Measurements from ENCODE around the gene C2CD2. TPM values are rescaled to one million over a fixed set of nuclear protein-coding genes. Genes with fewer than 3 reads are reported as not detected.
A peak's percentile ranks its signal among the peaks of the same experiment; 100 is the strongest.

Gene C2CD2
- total RNA-seq, 2 experiments from 2014 or later = 4.5 to 5.9 TPM

DNA sequence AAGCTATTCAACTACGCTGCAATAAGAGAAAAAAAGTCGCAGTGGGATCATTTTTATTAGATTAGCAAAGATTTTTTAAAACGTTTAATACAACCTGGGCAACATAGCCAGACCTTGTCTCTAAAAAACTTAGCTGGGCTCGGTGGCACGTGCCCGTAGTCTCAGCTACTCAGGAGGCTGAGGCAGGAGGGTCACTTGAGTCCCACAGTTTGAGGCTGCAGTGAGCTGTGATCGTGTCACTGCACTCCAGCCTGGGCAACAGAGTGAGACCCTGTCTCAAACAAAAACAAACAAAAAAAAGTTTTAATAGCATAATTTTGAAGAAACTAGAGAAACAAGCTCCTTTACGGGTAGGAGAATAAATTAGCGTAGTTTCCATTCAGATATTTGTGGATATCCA, 73.7 kb downstream of the C2CD2 start:
- Histone ChIP-seq H3K9me3 (ENCODE audit: low read length) (no peaks in the 10 kb centered on the region), H3K9me2 (ENCODE audit: insufficient read depth, low read length) (no peaks in the 10 kb centered on the region), H2AFZ (ENCODE audit: low read length) (peak overlapping the region; percentile 71; the same call in 1 of the 2 replicates), H4K20me1 (ENCODE audit: insufficient read depth, low read length) (no peaks in the 10 kb centered on the region), H3K4me3 (ENCODE audit: low read depth, low read length, poor library complexity, severe bottlenecking) (peak overlapping the region; percentile 78), H3K4me2 (ENCODE audit: low read length) (peak overlapping the region; percentile 89), H3K4me1 (ENCODE audit: insufficient read depth, low read length, poor library complexity, severe bottlenecking) (peaks cover 41% of the 10 kb centered on the region), H3K27ac (ENCODE audit: low read depth, low read length, poor library complexity, severe bottlenecking) (peak overlapping the region; percentile 58), H3K79me2 (ENCODE audit: insufficient read depth, low read depth, low read length) (peaks cover 27% of the 10 kb centered on the region; the same call in 1 of the 2 replicates), H3K36me3 (ENCODE audit: insufficient read depth, low read length) (no peaks in the 10 kb centered on the region)
- ChIA-PET CTCF (ENCODE audit: unreplicated experiment) (no interaction called here), POLR2A (interaction anchor here (0.6 to 3.3 kb wide), 9 partner anchors 16 to 340 kb away, joined by 3 to 17 read pairs (median 4); no protein-coding TSS in a partner anchor)
- TF ChIP-seq, protein P1, sequence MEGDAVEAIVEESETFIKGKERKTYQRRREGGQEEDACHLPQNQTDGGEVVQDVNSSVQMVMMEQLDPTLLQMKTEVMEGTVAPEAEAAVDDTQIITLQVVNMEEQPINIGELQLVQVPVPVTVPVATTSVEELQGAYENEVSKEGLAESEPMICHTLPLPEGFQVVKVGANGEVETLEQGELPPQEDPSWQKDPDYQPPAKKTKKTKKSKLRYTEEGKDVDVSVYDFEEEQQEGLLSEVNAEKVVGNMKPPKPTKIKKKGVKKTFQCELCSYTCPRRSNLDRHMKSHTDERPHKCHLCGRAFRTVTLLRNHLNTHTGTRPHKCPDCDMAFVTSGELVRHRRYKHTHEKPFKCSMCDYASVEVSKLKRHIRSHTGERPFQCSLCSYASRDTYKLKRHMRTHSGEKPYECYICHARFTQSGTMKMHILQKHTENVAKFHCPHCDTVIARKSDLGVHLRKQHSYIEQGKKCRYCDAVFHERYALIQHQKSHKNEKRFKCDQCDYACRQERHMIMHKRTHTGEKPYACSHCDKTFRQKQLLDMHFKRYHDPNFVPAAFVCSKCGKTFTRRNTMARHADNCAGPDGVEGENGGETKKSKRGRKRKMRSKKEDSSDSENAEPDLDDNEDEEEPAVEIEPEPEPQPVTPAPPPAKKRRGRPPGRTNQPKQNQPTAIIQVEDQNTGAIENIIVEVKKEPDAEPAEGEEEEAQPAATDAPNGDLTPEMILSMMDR (conservative IDR thresholded peaks at IDR 0.05; ENCODE audit: low read length) = no peak
- no peak for TF ChIP-seq EZH2phosphoT487 (IDR thresholded peaks at IDR 0.05; ENCODE audit: borderline replicate concordance, low read depth, low read length)
- intact Hi-C loops (cut with micrococcal nuclease; ENCODE audit: unreplicated experiment) = loop anchor here (2.0 kb wide), 1 partner anchor 47 kb away; no protein-coding TSS in a partner anchor
- no peak for DNase-seq (ENCODE audit: low spot score)
- BruUV-seq (replicated peaks) = no TSS peak

DNA sequence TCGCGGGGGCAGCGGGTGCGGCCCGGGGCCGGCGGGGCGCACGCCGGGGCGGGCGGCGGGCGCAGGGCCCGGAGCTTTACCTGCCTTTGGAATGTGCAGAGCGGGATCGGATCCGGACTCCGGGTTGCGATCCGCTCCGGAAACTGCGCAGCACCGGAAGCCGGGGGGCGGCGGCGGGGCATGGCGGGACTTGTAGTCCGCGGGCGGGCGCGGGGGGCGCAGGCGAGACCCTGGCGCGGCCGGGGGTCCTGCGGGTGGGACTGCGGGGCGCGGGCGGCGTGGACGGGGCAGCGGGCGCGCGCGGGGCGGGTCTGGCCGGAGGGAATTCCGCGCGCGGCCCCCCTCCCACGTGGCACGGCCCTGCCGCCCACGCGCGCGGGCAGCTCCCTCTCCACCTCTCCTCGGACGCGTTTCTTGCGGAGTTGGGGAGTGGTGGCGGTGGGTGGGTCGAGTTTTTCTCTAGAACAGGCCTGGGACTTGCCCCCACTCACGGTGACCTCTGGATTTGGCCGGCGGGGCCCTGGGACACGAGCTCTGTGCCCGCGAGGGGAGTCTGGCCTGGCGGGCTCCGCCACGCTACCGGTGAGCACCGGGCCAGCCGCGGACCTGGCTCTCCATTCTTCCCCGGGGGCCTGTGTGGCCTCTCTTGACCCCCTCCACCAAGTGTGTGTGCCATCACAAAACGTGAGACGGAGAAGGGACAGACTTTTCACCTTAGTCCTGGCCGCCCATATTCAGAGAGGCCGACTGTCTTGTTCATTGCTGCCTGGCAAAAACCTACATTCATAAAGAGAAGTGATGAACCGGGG, 74.4 kb downstream of the C2CD2 start, which contains the start of gene PRDM15:
TSS of gene PRDM15 (minus strand) at position 155 of the 809 bp plus-strand sequence. CDS start 18,981 bp downstream, outside the sequence.
- H3K4me1 ChIP-seq (ENCODE audit: insufficient read depth, low read length, poor library complexity, severe bottlenecking) = peaks cover 48% of the 10 kb centered on the region
- peaks cover 27% of the 10 kb centered on the region; the same call in 1 of the 2 replicates for H3K79me2 ChIP-seq (ENCODE audit: insufficient read depth, low read depth, low read length)
- H3K36me3 ChIP-seq (ENCODE audit: insufficient read depth, low read length) = no peaks in the 10 kb centered on the region
- CTCF ChIA-PET (ENCODE audit: unreplicated experiment) = no interaction called here
- POLR2A ChIA-PET = interaction anchor here (0.6 to 3.3 kb wide), 8 partner anchors 12 to 341 kb away, joined by 3 to 34 read pairs (median 4); no protein-coding TSS in a partner anchor
- BruUV-seq (replicated peaks) = TSS peak; percentile 85
- H3K4me3 ChIP-seq (ENCODE audit: low read depth, low read length, poor library complexity, severe bottlenecking) = peak within 1 kb of the TSS; percentile 81
- peak within 1 kb of the TSS; percentile 89 for H3K4me2 ChIP-seq (ENCODE audit: low read length)
- no peak for TF ChIP-seq EZH2phosphoT487 (IDR thresholded peaks at IDR 0.05; ENCODE audit: borderline replicate concordance, low read depth, low read length)
- TF ChIP-seq, protein P1 (conservative IDR thresholded peaks at IDR 0.05; ENCODE audit: low read length) = no peak
- intact Hi-C loops (cut with micrococcal nuclease; ENCODE audit: unreplicated experiment) = loop anchor here (1.0 to 5.0 kb wide), 2 partner anchors 63 to 133 kb away; partner anchors contain the start of gene ZBTB21
- H3K27ac ChIP-seq (ENCODE audit: low read depth, low read length, poor library complexity, severe bottlenecking) = peak within 1 kb of the TSS; percentile 96
- H3K9me3 ChIP-seq (ENCODE audit: low read length) = no peaks in the 10 kb centered on the region
- H2AFZ ChIP-seq (ENCODE audit: low read length) = peak within 1 kb of the TSS; percentile 71
- peak; percentile 88 for DNase-seq (ENCODE audit: low spot score)
- H4K20me1 ChIP-seq (ENCODE audit: insufficient read depth, low read length) = no peaks in the 10 kb centered on the region
- H3K9me2 ChIP-seq (ENCODE audit: insufficient read depth, low read length) = no peaks in the 10 kb centered on the region
